GM23248 (cell line): ENCODE data around the gene HOXC9. TPM values are rescaled to one million over a fixed set of nuclear protein-coding genes. Genes with fewer than 3 reads are reported as not detected.

ENCODE experiments used
- DNase-seq: peaks from one replicate; pipeline ENCODE4 v3.0.0-alpha.2; 2015
- H2AFZ ChIP-seq: fragments of 200-600 bp; sonication (generic); 2 replicates; pipeline ENCODE4 v1.6.1; 2016; ENCODE audit warnings: antibody characterized with exemption
- H3F3A ChIP-seq: fragments of 200-600 bp; sonication (generic); 2 replicates; pipeline ENCODE4 v1.6.1; 2016; ENCODE audit warnings: mild to moderate bottlenecking, antibody characterized with exemption, mixed run types; ENCODE audit not compliant: insufficient read depth
- H3K27ac ChIP-seq: fragments of 200-600 bp; sonication (generic); 2 replicates; pipeline ENCODE4 v1.5.1; 2016; ENCODE audit warnings: mild to moderate bottlenecking
- H3K27me3 ChIP-seq: fragments of 200-600 bp; sonication (generic); replicated peaks from 2 replicates; pipeline ENCODE4 v1.6.1; 2016; ENCODE audit warnings: mild to moderate bottlenecking; ENCODE audit not compliant: insufficient read depth
- H3K36me3 ChIP-seq: fragments of 200-600 bp; sonication (generic); 2 replicates; pipeline ENCODE4 v1.6.1; 2016; ENCODE audit warnings: low read depth, mild to moderate bottlenecking
- H3K4me1 ChIP-seq: fragments of 200-600 bp; sonication (generic); 2 replicates; pipeline ENCODE4 v1.6.1; 2016; ENCODE audit warnings: mild to moderate bottlenecking; ENCODE audit not compliant: insufficient read depth
- H3K4me2 ChIP-seq: fragments of 200-600 bp; sonication (generic); one replicate; pipeline ENCODE4 v1.6.1; 2016; ENCODE audit warnings: mild to moderate bottlenecking; ENCODE audit not compliant: unreplicated experiment
- H3K4me3 ChIP-seq: fragments of 200-600 bp; sonication (generic); 2 replicates; pipeline ENCODE4 v1.5.1; 2016; ENCODE audit warnings: mild to moderate bottlenecking
- H3K79me2 ChIP-seq: fragments of 200-600 bp; sonication (generic); 2 replicates; pipeline ENCODE4 v1.6.1; 2016; ENCODE audit warnings: mild to moderate bottlenecking; ENCODE audit not compliant: insufficient read depth
- H3K9ac ChIP-seq: fragments of 200-600 bp; sonication (generic); 2 replicates; pipeline ENCODE4 v1.6.1; 2016; ENCODE audit warnings: mild to moderate bottlenecking
- H3K9me2 ChIP-seq: fragments of 200-600 bp; sonication (generic); 2 replicates; pipeline ENCODE4 v1.6.1; 2016; ENCODE audit warnings: mixed run types, mild to moderate bottlenecking, moderate library complexity; ENCODE audit not compliant: insufficient read depth
- H3K9me3 ChIP-seq: fragments of 200-600 bp; sonication (generic); one replicate; pipeline ENCODE4 v1.6.1; 2017; ENCODE audit warnings: low read depth
- H4K20me1 ChIP-seq: fragments of 200-600 bp; sonication (generic); 2 replicates; pipeline ENCODE4 v1.6.0; 2016; ENCODE audit not compliant: insufficient read depth
- EZH2 ChIP-seq: fragments of 200-600 bp; sonication (generic); IDR thresholded peaks from 2 replicates; pipeline ENCODE4 v1.6.1; 2018; ENCODE audit warnings: antibody characterized with exemption, mild to moderate bottlenecking; ENCODE audit not compliant: insufficient read depth, poor library complexity, severe bottlenecking
- EZH2phosphoT487 ChIP-seq: fragments of 200-600 bp; sonication (generic); IDR thresholded peaks from 2 replicates; pipeline ENCODE4 v1.6.1; 2018; ENCODE audit warnings: antibody characterized with exemption, moderate library complexity, mild to moderate bottlenecking, low read depth; ENCODE audit not compliant: insufficient read depth
- WGBS, 2 experiments: methylation state at CpG; one replicate each; pipeline ENCODE4 v1.1.6; 2015 to 2017; ENCODE audit warnings: low lambda C conversion rate in 2 of 2, low coverage in 1 of 2; ENCODE audit errors: missing lambda C conversion rate in 2 of 2; 5-methylcytosine and 5-hydroxymethylcytosine counted together
- in situ Hi-C: fragments of 300-500 bp; cut with MboI; formaldehyde crosslinking; loops from 2 replicates; pipeline ENCODE4 v1.15.0; 2020
- polyA plus RNA-seq: library from polyadenylated mRNA; unstranded; fragments of >200 nt; fragmentation: Nextera tagmentation; extraction: Ambion mirVana; gene quantifications from 2 replicates; pipeline ENCODE4 v1.2.1, GENCODE V29; 2016
- total RNA-seq: library from RNA; depleted of rRNA; stranded (reverse); fragments of >200 nt; shearing (Covaris generic); gene quantifications from 2 replicates; pipeline ENCODE4 v1.2.3, GENCODE V29; 2014

The HOXC9 gene
- total and polyA plus RNA-seq, 2 experiments from 2014 or later = 2.5 to 5.5 TPM

DNA sequence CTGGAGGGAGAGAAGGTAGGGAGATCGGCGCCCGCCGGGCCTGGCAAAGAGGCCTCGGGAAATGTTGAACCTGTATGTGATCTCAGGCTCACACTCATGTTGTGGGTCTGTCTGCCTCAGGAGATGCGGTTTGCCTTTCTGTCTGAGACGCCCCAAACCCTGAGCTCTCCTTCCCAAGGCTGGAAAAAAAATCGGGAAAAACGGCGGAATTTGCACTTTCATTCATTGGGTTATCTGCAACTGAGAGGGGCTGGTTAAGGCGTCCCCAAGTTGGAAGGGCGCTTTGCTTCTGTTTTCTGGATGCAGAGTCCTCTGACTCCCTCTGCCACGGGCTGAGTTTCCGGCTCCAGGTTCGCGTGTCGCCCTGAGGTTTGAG, 5.0 kb upstream of the HOXC9 start:
- H3K4me2 ChIP-seq = peak overlapping the region; percentile 66
- peak overlapping the region; percentile 56 for H3K4me3 ChIP-seq
- peaks cover 8% of the 10 kb centered on the region; the same call in 1 of the 2 replicates for H3K4me1 ChIP-seq
- TF ChIP-seq EZH2phosphoT487 = 0 out of 2 replicates have a peak, but pooled peaks have one; percentile 54
- peak; percentile 63 for TF ChIP-seq EZH2
- in situ Hi-C loops = no loop called here
- H3F3A ChIP-seq = no peaks in the 10 kb centered on the region
- H3K9ac ChIP-seq = peak overlapping the region; percentile 75
- H3K36me3 ChIP-seq = no peaks in the 10 kb centered on the region
- 10% methylated on average over 17 of the region's 17 CpGs for WGBS, 2 experiments
- H3K9me3 ChIP-seq = no peaks in the 10 kb centered on the region
- H3K9me2 ChIP-seq = no peaks in the 10 kb centered on the region
- H3K79me2 ChIP-seq = no peaks in the 10 kb centered on the region
- H4K20me1 ChIP-seq = no peaks in the 10 kb centered on the region
- peak; percentile 62 for DNase-seq
- no peak overlapping the region for H3K27ac ChIP-seq
- H3K27me3 ChIP-seq = peaks cover 48% of the 10 kb centered on the region
- peak overlapping the region; percentile 70 for H2AFZ ChIP-seq

DNA sequence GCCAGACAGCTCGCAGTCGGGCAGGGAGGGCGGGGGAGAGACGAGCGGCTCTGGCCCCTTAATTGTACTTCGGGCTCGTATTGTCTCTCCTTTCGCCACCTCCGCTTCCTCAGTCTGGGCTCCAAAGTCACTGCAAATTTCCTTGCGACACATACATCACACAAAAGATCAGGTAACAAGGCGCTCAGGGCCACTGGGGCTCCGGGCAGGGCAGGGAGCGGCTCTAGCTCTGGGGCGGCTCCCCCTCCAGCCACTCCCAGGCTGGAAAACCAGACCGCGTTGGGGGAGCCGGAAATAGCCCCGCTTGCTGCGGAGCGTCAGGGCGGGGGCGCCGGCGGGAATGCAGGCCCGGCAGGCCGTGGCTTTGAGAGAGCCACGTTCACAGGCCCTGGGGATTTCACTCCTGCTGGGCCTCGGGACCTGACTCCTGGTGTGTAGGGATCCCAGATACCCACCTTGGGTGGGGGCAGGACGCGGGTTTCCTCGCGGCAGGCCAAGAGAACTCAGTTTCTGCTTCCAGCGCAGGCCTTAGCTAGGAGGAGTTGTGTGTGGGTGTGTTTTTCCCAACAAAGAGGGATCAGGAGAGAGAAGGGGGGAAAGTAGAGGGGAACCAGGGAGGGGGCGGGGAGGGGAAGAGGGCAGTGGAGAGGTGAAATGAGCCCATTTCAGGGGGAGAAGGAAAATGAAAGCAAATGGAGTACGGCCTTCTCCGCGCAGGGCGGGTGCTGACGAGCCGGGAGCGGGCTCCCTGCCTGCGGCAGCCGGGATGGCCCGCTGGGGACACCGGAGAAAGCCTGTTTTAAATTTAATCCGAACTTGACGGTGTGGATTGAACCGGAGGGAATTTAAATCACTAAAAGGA, 4.4 kb upstream of the HOXC9 start:
- no peak for TF ChIP-seq EZH2phosphoT487
- no peak for TF ChIP-seq EZH2

DNA sequence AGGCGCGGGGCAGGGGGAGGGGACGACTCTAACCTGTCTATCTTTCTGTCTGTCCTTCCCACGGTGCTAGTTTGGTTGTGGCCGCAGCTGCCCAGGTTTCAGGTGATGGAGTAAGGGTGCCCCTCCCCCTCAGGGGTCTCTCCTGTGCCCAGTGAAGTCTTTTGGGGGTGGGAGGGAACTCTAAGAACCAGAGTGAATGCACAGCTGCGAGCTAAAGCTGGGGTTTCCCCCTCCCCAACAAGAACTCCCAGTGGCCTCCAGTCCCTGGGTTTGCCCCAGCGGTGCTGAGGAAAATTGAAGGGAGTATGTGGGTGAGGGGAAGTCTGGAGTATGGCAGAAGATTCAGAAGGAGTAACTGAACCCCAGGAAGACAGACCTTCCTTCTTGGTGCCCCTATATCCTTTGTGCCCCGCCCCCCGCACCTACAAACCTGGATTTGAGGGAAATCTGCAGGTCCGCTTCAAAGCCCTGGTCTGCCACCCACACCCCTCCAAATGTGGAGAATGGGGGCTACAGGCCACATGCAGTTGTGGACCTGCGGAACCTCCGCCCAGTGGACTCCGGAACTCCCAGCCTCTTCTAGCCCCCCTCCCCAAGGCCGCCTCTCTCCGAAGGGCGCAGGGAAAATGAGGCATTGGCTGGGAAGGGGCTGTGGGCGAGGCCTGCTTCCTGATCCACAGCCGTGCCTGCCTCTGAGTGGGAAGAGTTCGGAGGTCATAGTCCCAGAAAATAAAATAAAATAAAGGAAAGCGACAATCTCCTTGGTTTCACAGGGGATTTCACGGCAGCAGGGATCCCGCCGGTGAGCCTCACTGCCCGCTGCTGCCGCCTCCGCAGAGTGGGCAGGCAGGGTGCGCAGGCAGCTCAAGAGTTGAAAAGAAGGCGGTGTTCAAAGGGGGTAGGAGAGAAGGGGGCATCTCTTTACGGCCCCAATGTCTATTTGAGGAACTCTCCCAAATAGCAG, 3.4 kb upstream of the HOXC9 start:
- H3F3A ChIP-seq = no peaks in the 10 kb centered on the region
- WGBS, 2 experiments = 93% methylated on average over 29 of the region's 29 CpGs
- no peak overlapping the region for H3K4me3 ChIP-seq
- no peak overlapping the region for H3K27ac ChIP-seq
- no peak overlapping the region for H2AFZ ChIP-seq
- H3K9ac ChIP-seq = peak overlapping the region; percentile 75
- H3K4me2 ChIP-seq = no peak overlapping the region
- no peak for DNase-seq
- H3K9me3 ChIP-seq = no peaks in the 10 kb centered on the region
- peaks cover 9% of the 10 kb centered on the region; the same call in 1 of the 2 replicates for H3K79me2 ChIP-seq
- H3K4me1 ChIP-seq = peaks cover 3% of the 10 kb centered on the region; the same call in 1 of the 2 replicates
- in situ Hi-C loops = no loop called here
- peaks cover 33% of the 10 kb centered on the region for H3K27me3 ChIP-seq
- TF ChIP-seq EZH2 (no peak), EZH2phosphoT487 (no peak)
- no peaks in the 10 kb centered on the region for H3K9me2 ChIP-seq
- no peaks in the 10 kb centered on the region for H4K20me1 ChIP-seq
- H3K36me3 ChIP-seq = no peaks in the 10 kb centered on the region

More for the DNA sequence above, 4.4 kb upstream of the HOXC9 start:
- 25 to 40% methylated on average over 37 to 45 of the region's 48 CpGs for WGBS, 2 experiments
- Histone ChIP-seq H3K36me3 (no peaks in the 10 kb centered on the region), H3K9me3 (no peaks in the 10 kb centered on the region), H3K9ac (peak overlapping the region; percentile 75), H3K4me1 (peaks cover 2% of the 10 kb centered on the region; the same call in 1 of the 2 replicates), H3K27me3 (peaks cover 42% of the 10 kb centered on the region), H3K27ac (no peak overlapping the region), H2AFZ (peak overlapping the region; percentile 70), H3K4me2 (peak overlapping the region; percentile 66), H3K4me3 (peak overlapping the region; percentile 56), H3K79me2 (0 out of 2 replicates have a peak, but pooled peaks cover 1% of the 10 kb centered on the region), H4K20me1 (no peaks in the 10 kb centered on the region), H3K9me2 (no peaks in the 10 kb centered on the region), H3F3A (no peaks in the 10 kb centered on the region)
- in situ Hi-C loops = no loop called here
- DNase-seq = peak; percentile 64
